K562 (cell line): Measurements from ENCODE around the gene DNAJC8. TPM values are rescaled to one million over a fixed set of nuclear protein-coding genes. Genes with fewer than 3 reads are reported as not detected.

Source experiments
- BRD9 ChIP-seq: fragments of 450-650 bp; IDR thresholded peaks from 2 replicates; pipeline ENCODE4 v1.6.1; 2018; ENCODE audit warnings: low read depth; ENCODE audit not compliant: partially characterized antibody
- CREB5 ChIP-seq: fragments of 250-450 bp; sonication (Bioruptor Pico); IDR thresholded peaks from 2 replicates; pipeline ENCODE4 v1.5.0; 2020; ENCODE audit warnings: mild to moderate bottlenecking
- DDX20 ChIP-seq: fragments of 450-650 bp; IDR thresholded peaks from 2 replicates; pipeline ENCODE4 v1.6.1; 2016; ENCODE audit warnings: missing genetic modification characterization, low read depth, mild to moderate bottlenecking, missing compliant biosample characterization, moderate library complexity
- GMEB1 ChIP-seq: fragments of 250-450 bp; sonication (Bioruptor Pico); IDR thresholded peaks from 2 replicates; pipeline ENCODE4 v1.4.0; 2020; ENCODE audit warnings: mild to moderate bottlenecking
- KDM2B ChIP-seq: fragments of 250-450 bp; sonication (Bioruptor Pico); IDR thresholded peaks from 2 replicates; pipeline ENCODE4 v1.8.0; 2021; ENCODE audit warnings: mild to moderate bottlenecking, moderate library complexity
- MAFF ChIP-seq: IDR thresholded peaks from 2 replicates; pipeline ENCODE4 v1.6.1; 2012; ENCODE audit warnings: low read length, improper control_type of control experiment
- PHF20 ChIP-seq: fragments of 450-650 bp; IDR thresholded peaks from 2 replicates; pipeline ENCODE4 v1.6.1; 2018; ENCODE audit not compliant: partially characterized antibody
- PYGO2 ChIP-seq: fragments of 450-650 bp; IDR thresholded peaks from 2 replicates; pipeline ENCODE4 v1.6.1; 2016; ENCODE audit warnings: mild to moderate bottlenecking, missing genetic modification characterization, moderate library complexity, missing compliant biosample characterization
- SAP30 ChIP-seq: fragments of 200-600 bp; sonication (generic); IDR thresholded peaks from 2 replicates; pipeline ENCODE4 v1.6.1; 2012; ENCODE audit warnings: borderline replicate concordance, low read depth, mild to moderate bottlenecking, moderate library complexity, low read length, control low read depth, inconsistent platforms; ENCODE audit not compliant: insufficient read depth, poor library complexity, severe bottlenecking
- SIN3B ChIP-seq: fragments of 450-650 bp; IDR thresholded peaks from 2 replicates; pipeline ENCODE4 v1.6.1; 2017; ENCODE audit warnings: low read depth, mild to moderate bottlenecking, moderate library complexity
- USF2 ChIP-seq: sonication (generic); formaldehyde crosslinking; IDR thresholded peaks from 2 replicates; pipeline ENCODE4 v1.5.0; 2020; ENCODE audit warnings: missing genetic modification reagents
- ZBTB2 ChIP-seq: fragments of 450-650 bp; IDR thresholded peaks from 2 replicates; pipeline ENCODE4 v1.6.1; 2016; ENCODE audit warnings: antibody characterized with exemption
- ZNF668 ChIP-seq: fragments of 250-450 bp; sonication (Bioruptor Pico); IDR thresholded peaks from 2 replicates; pipeline ENCODE4 v1.8.0; 2022; ENCODE audit warnings: mild to moderate bottlenecking, inconsistent platforms
- polyA plus RNA-seq, 8 experiments: library from polyadenylated mRNA; depleted of rRNA in 4 of 8; stranded (reverse) in 5 of 8; unstranded in 3 of 8; fragments of >200 nt; fragmentation: Nextera tagmentation in 2 of 8; fragmentation: Illumina TruSeq in 1 of 8; extraction: Ambion mirVana in 2 of 8; extraction: Trizol in 1 of 8; gene quantifications; 2 replicates each; pipeline versions ENCODE4 v1.2.1 to v1.2.3, GENCODE V29; 2011 to 2014; ENCODE audit warnings: inconsistent platforms in 1 of 8, missing spikeins in 1 of 8
- total RNA-seq, 7 experiments: library from RNA; depleted of rRNA in 6 of 7; stranded (reverse); fragments of >200 nt in 6 of 7; fragmentation: Illumina TruSeq in 2 of 7; extraction: Trizol in 2 of 7; gene quantifications; 2 replicates each; pipeline versions ENCODE4 v1.2.1 to v1.2.3, GENCODE V29; 2011 to 2021; ENCODE audit warnings: low replicate concordance in 1 of 7
- TF ChIP-seq, protein P1 (sequence below): fragments of 450-650 bp; formaldehyde crosslinking; IDR thresholded peaks from 2 replicates; pipeline ENCODE4 v1.4.0; 2022; ENCODE audit warnings: missing genetic modification characterization
- TF ChIP-seq, protein P2 (sequence below): fragments of 450-650 bp; IDR thresholded peaks from 2 replicates; pipeline ENCODE4 v1.6.1; 2017; ENCODE audit warnings: antibody characterized with exemption
- TF ChIP-seq, protein P3 (sequence below): fragments of 450-650 bp; formaldehyde crosslinking; IDR thresholded peaks from 2 replicates; pipeline ENCODE4 v1.4.0; 2020; ENCODE audit warnings: mild to moderate bottlenecking, moderate library complexity

Gene DNAJC8
- total and polyA plus RNA-seq, 9 of the 15 experiments (the other 6 are each of a cell fraction or from before 2014, with no cell fraction given) = 143 to 508 (median 209) TPM

DNA sequence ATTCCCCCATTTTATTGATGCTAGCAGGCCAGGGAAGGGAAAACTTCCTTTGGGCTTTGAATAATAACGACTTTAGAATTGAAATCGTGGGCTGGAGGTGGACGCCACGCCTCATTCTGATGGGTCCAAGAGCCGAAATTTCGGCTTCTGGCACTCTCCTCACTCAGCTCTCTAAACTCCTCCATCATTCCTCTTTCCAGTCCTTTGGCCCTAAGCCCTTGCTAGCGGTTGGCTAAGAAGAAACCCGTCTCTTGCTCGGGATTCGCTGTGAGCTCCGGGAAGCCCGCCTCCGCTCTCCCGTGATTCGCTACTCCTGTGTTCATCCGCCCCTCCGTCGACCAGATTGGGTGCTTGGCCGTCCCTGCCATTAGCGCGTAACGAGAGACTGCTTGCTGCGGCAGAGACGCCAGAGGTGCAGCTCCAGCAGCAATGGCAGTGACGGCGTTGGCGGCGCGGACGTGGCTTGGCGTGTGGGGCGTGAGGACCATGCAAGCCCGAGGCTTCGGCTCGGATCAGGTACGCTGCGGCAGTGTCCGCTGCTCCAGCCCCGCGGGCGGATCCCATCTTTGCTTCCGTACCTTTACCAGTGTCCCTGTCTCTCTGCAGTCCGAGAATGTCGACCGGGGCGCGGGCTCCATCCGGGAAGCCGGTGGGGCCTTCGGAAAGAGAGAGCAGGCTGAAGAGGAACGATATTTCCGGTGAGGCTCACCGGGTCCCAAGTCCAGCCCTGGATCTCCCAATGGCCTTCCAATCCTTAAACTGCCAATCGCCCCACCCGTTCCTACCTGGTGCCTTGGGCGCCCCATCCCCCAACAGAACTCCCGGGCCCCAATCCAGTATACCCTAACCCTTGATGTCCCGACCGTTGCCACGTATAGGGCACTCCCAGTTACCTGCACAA is 3.2 kb upstream of the DNAJC8 start, which contains the start of gene ATP5IF1 (continued):
- TF ChIP-seq, protein P1, sequence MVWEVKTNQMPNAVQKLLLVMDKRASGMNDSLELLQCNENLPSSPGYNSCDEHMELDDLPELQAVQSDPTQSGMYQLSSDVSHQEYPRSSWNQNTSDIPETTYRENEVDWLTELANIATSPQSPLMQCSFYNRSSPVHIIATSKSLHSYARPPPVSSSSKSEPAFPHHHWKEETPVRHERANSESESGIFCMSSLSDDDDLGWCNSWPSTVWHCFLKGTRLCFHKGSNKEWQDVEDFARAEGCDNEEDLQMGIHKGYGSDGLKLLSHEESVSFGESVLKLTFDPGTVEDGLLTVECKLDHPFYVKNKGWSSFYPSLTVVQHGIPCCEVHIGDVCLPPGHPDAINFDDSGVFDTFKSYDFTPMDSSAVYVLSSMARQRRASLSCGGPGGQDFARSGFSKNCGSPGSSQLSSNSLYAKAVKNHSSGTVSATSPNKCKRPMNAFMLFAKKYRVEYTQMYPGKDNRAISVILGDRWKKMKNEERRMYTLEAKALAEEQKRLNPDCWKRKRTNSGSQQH = no peak
- TF ChIP-seq ZNF668 (CRISPR knock-in tag) = no peak
- no peak for TF ChIP-seq PHF20
- no peak for TF ChIP-seq ZBTB2
- TF ChIP-seq PYGO2 (tag) = no peak
- TF ChIP-seq, protein P2, sequence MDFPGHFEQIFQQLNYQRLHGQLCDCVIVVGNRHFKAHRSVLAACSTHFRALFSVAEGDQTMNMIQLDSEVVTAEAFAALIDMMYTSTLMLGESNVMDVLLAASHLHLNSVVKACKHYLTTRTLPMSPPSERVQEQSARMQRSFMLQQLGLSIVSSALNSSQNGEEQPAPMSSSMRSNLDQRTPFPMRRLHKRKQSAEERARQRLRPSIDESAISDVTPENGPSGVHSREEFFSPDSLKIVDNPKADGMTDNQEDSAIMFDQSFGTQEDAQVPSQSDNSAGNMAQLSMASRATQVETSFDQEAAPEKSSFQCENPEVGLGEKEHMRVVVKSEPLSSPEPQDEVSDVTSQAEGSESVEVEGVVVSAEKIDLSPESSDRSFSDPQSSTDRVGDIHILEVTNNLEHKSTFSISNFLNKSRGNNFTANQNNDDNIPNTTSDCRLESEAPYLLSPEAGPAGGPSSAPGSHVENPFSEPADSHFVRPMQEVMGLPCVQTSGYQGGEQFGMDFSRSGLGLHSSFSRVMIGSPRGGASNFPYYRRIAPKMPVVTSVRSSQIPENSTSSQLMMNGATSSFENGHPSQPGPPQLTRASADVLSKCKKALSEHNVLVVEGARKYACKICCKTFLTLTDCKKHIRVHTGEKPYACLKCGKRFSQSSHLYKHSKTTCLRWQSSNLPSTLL = no peak
- TF ChIP-seq SAP30 = peak; percentile 81
- TF ChIP-seq SIN3B = peak; percentile 46; the same call in 1 of the 2 replicates
- TF ChIP-seq, protein P3, sequence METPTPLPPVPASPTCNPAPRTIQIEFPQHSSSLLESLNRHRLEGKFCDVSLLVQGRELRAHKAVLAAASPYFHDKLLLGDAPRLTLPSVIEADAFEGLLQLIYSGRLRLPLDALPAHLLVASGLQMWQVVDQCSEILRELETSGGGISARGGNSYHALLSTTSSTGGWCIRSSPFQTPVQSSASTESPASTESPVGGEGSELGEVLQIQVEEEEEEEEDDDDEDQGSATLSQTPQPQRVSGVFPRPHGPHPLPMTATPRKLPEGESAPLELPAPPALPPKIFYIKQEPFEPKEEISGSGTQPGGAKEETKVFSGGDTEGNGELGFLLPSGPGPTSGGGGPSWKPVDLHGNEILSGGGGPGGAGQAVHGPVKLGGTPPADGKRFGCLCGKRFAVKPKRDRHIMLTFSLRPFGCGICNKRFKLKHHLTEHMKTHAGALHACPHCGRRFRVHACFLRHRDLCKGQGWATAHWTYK (CRISPR knock-in tag) = no peak
- no peak for TF ChIP-seq KDM2B
- TF ChIP-seq USF2 (CRISPR knock-in tag) = no peak
- TF ChIP-seq DDX20 (tag) = no peak
- TF ChIP-seq GMEB1 = peak; percentile 15; the same call in 1 of the 2 replicates
- TF ChIP-seq CREB5 (CRISPR knock-in tag) = no peak
- peak; percentile 80 for TF ChIP-seq BRD9
- TF ChIP-seq MAFF = no peak
